SK-N-SH (cell line): Measurements from ENCODE around the gene NCOA4. TPM values are rescaled to one million over a fixed set of nuclear protein-coding genes. Genes with fewer than 3 reads are reported as not detected.

ENCODE experiments used
- CTCF ChIA-PET: fragments of 300-600, 350-600 bp; formaldehyde crosslinking; extraction: SDS; loops from one replicate; lab custom pipeline; 2021; lab: Yijun Ruan, JAX
- POLR2A ChIA-PET: fragments of 350-600 bp; sonication (Branson Sonifier 250); formaldehyde crosslinking; extraction: SDS; loops from one replicate; lab custom pipeline; 2020; ENCODE audit warnings: antibody characterized with exemption, inconsistent platforms; lab: Yijun Ruan, JAX
- DNase-seq: peaks from one replicate; pipeline ENCODE4 v3.0.0; 2012
- H2AFZ ChIP-seq: fragments of 200-600 bp; sonication (generic); 2 replicates; pipeline ENCODE4 v1.8.1; 2016; ENCODE audit warnings: antibody characterized with exemption, mild to moderate bottlenecking, low read depth
- H3F3A ChIP-seq: fragments of 200-600 bp; sonication (generic); replicated peaks from 2 replicates; pipeline ENCODE3; 2016; ENCODE audit warnings: antibody characterized with exemption, mild to moderate bottlenecking; ENCODE audit not compliant: insufficient read depth
- H3K27ac ChIP-seq, 2 experiments: fragments of 200-500 bp in 1 of 2; fragments of 200-600 bp in 1 of 2; sonication (Bioruptor generic) in 1 of 2; sonication (generic), shearing (Covaris generic) in 1 of 2; 2 replicates each; pipeline versions ENCODE4 v1.5.1 to v1.6.1; 2014 to 2016; ENCODE audit warnings: low read depth in 2 of 2, inconsistent platforms in 1 of 2, low read length in 1 of 2, mild to moderate bottlenecking in 1 of 2, mixed read lengths in 1 of 2
- H3K27me3 ChIP-seq: fragments of 200-600 bp; sonication (generic), shearing (Covaris generic); 2 replicates; pipeline ENCODE4 v1.6.1; 2016; ENCODE audit warnings: mixed run types; ENCODE audit not compliant: insufficient read depth
- H3K36me3 ChIP-seq, 2 experiments: fragments of 200-500 bp in 1 of 2; fragments of 200-600 bp in 1 of 2; sonication (Bioruptor generic) in 1 of 2; sonication (generic) in 1 of 2; replicated peaks in 1 of 2; 2 replicates each; pipeline versions ENCODE3 to v1.5.1; 2014 to 2016; ENCODE audit warnings: low read length in 1 of 2, mild to moderate bottlenecking in 1 of 2; ENCODE audit not compliant: insufficient read depth in 2 of 2, control insufficient read depth in 1 of 2
- H3K4me1 ChIP-seq, 2 experiments: fragments of 200-500 bp in 1 of 2; fragments of 200-600 bp in 1 of 2; sonication (Bioruptor generic) in 1 of 2; sonication (generic), shearing (Covaris generic) in 1 of 2; 2 replicates each; pipeline versions ENCODE4 v1.5.1 to v1.6.1; 2014 to 2016; ENCODE audit warnings: low read depth in 1 of 2, low read length in 1 of 2, mixed run types in 1 of 2; ENCODE audit not compliant: insufficient read depth in 2 of 2, control insufficient read depth in 1 of 2
- H3K4me2 ChIP-seq: fragments of 200-600 bp; sonication (generic), shearing (Covaris generic); 2 replicates; pipeline ENCODE4 v1.6.1; 2017; ENCODE audit warnings: mixed run types
- H3K4me3 ChIP-seq, 2 experiments: fragments of 200-500 bp in 1 of 2; fragments of 200-600 bp in 1 of 2; sonication (Bioruptor generic) in 1 of 2; sonication (generic), shearing (Covaris generic) in 1 of 2; 2 replicates each; pipeline versions ENCODE4 v1.5.1 to v1.8.1; 2014 to 2016; ENCODE audit warnings: low read depth in 2 of 2, inconsistent platforms in 1 of 2, low read length in 1 of 2, mild to moderate bottlenecking in 1 of 2, mixed read lengths in 1 of 2, moderate library complexity in 1 of 2
- H3K79me2 ChIP-seq: fragments of 200-600 bp; sonication (generic); 2 replicates; pipeline ENCODE4 v1.8.1; 2017; ENCODE audit warnings: mild to moderate bottlenecking; ENCODE audit not compliant: insufficient read depth
- H3K9ac ChIP-seq: fragments of 200-600 bp; sonication (generic); 2 replicates; pipeline ENCODE4 v1.6.1; 2017; ENCODE audit warnings: mixed run types
- H3K9me2 ChIP-seq: fragments of 200-600 bp; sonication (generic); 2 replicates; pipeline ENCODE4 v1.6.1; 2017; ENCODE audit warnings: mixed run types
- H3K9me3 ChIP-seq: fragments of 200-600 bp; sonication (generic); 2 replicates; pipeline ENCODE4 v1.6.1; 2017; ENCODE audit warnings: mixed run types, mild to moderate bottlenecking, moderate library complexity
- H4K20me1 ChIP-seq: fragments of 200-600 bp; sonication (generic); 2 replicates; pipeline ENCODE4 v1.6.1; 2017; ENCODE audit warnings: mild to moderate bottlenecking, mixed run types; ENCODE audit not compliant: insufficient read depth
- CHD2 ChIP-seq: fragments of 150-350 bp; IDR thresholded peaks from 2 replicates; pipeline ENCODE4 v1.6.1; 2018; ENCODE audit warnings: low read length; ENCODE audit not compliant: partially characterized antibody
- FOXJ3 ChIP-seq: sonication (generic); formaldehyde crosslinking; IDR thresholded peaks from 2 replicates; pipeline ENCODE4 v1.5.1; 2020; ENCODE audit warnings: mild to moderate bottlenecking, missing genetic modification reagents
- GABPA ChIP-seq: IDR thresholded peaks from 2 replicates; pipeline ENCODE4 v1.4.0; 2012; ENCODE audit warnings: low read depth, mild to moderate bottlenecking
- GATA2 ChIP-seq: sonication (generic); formaldehyde crosslinking; IDR thresholded peaks from 2 replicates; pipeline ENCODE4 v1.5.0; 2020; ENCODE audit warnings: mild to moderate bottlenecking, missing genetic modification reagents
- MAX ChIP-seq: IDR thresholded peaks from 2 replicates; pipeline ENCODE4 v1.4.0; 2012; ENCODE audit warnings: low read depth
- MXI1 ChIP-seq: IDR thresholded peaks from 2 replicates; pipeline ENCODE4 v1.6.1; 2012; ENCODE audit warnings: mild to moderate bottlenecking, low read depth, low read length, improper control_type of control experiment
- PBX3 ChIP-seq: IDR thresholded peaks from 2 replicates; pipeline ENCODE4; 2012
- REST ChIP-seq: IDR thresholded peaks from 2 replicates; pipeline ENCODE4 v1.6.1; 2012; ENCODE audit warnings: mild to moderate bottlenecking, low read depth, low read length, moderate library complexity
- RFX5 ChIP-seq: IDR thresholded peaks from 2 replicates; pipeline ENCODE4 v1.6.1; 2012; ENCODE audit warnings: mild to moderate bottlenecking, improper control_type of control experiment, low read length
- SMC3 ChIP-seq: IDR thresholded peaks from 2 replicates; pipeline ENCODE4 v1.6.1; 2012; ENCODE audit warnings: low read depth, low read length, improper control_type of control experiment
- TAF1 ChIP-seq: IDR thresholded peaks from 2 replicates; pipeline ENCODE4 v1.6.1; 2012; ENCODE audit warnings: low read depth, mild to moderate bottlenecking, low read length, moderate library complexity, borderline replicate concordance
- USF2 ChIP-seq: fragments of 150-350 bp; IDR thresholded peaks from 2 replicates; pipeline ENCODE4 v1.6.1; 2017; ENCODE audit warnings: antibody characterized with exemption, low read length, low read depth, borderline replicate concordance
- YY1 ChIP-seq: IDR thresholded peaks from 2 replicates; pipeline ENCODE4 v1.4.0; 2012; ENCODE audit warnings: low read depth, mild to moderate bottlenecking
- WGBS: methylation state at CpG from one replicate; pipeline ENCODE4 v1.1.6; 2017; ENCODE audit warnings: low lambda C conversion rate; 5-methylcytosine and 5-hydroxymethylcytosine counted together
- polyA plus RNA-seq, 3 experiments: library from polyadenylated mRNA; depleted of rRNA; stranded (reverse); fragments of >200 nt; gene quantifications; 2 replicates each; pipeline ENCODE4 v1.2.3, GENCODE V29; 2012

NCOA4 gene
- polyA plus RNA-seq, 1 of the 3 experiments (the other 2 are of a cell fraction) = 30.3 TPM

- Histone ChIP-seq H3K4me3 (no peak overlapping the region), H3K36me3 (no peaks in the 10 kb centered on the region), H3K27me3 (no peaks in the 10 kb centered on the region)
- no peak for DNase-seq
- TF ChIP-seq MXI1 = no peak
- TF ChIP-seq GATA2 (CRISPR knock-in tag) = no peak
- TF ChIP-seq FOXJ3 (CRISPR knock-in tag) = no peak
- TF ChIP-seq YY1 = no peak
- no peak for TF ChIP-seq TAF1
- TF ChIP-seq MAX = no peak
- TF ChIP-seq, all 33 proteins: peak for 0
- Histone ChIP-seq H2AFZ (no peak overlapping the region), H3K27ac (no peak overlapping the region), H3K4me1 (no peaks in the 10 kb centered on the region), H3F3A (no peaks in the 10 kb centered on the region), H3K9ac (no peak overlapping the region), H3K9me2 (no peaks in the 10 kb centered on the region), H3K79me2 (no peaks in the 10 kb centered on the region), H3K4me2 (no peak overlapping the region), H3K9me3 (no peaks in the 10 kb centered on the region), H4K20me1 (no peaks in the 10 kb centered on the region)
- 64% methylated on average over 3 of the region's 3 CpGs for WGBS
- POLR2A ChIA-PET = no interaction called here
- CTCF ChIA-PET = interaction anchor here (1.0 kb wide), 1 partner anchor 11 kb away, joined by 3 read pairs; no protein-coding TSS in a partner anchor
Observed at GRCh38 chr10:46040004-46040403, 9.6 kb upstream of the NCOA4 start.

GRCh38 chr10:46037107-46037825 is 6.8 kb upstream of the NCOA4 start:
- H3K27me3 ChIP-seq = no peaks in the 10 kb centered on the region
- H3K4me1 ChIP-seq = peaks cover 5% of the 10 kb centered on the region in 2 experiments; a peak in 1 of 4 replicates
- H4K20me1 ChIP-seq = no peaks in the 10 kb centered on the region
- DNase-seq = no peak
- no peak overlapping the region for H2AFZ ChIP-seq
- H3K79me2 ChIP-seq = no peaks in the 10 kb centered on the region
- H3K27ac ChIP-seq = no peak overlapping the region
- no peak for TF ChIP-seq PBX3
- no peak for TF ChIP-seq RFX5
- no peak for TF ChIP-seq REST
- no peak for TF ChIP-seq CHD2
- TF ChIP-seq SMC3 = no peak
- no peak for TF ChIP-seq GABPA
- TF ChIP-seq USF2 = no peak
- no peak for TF ChIP-seq YY1
- TF ChIP-seq FOXJ3 (CRISPR knock-in tag) = no peak
- no peak overlapping the region for H3K4me3 ChIP-seq
- no peaks in the 10 kb centered on the region for H3F3A ChIP-seq
- no peaks in the 10 kb centered on the region for H3K9me2 ChIP-seq
- POLR2A ChIA-PET = no interaction called here
- CTCF ChIA-PET = interaction anchor here (1.1 kb wide), 1 partner anchor 9 kb away, joined by 4 read pairs; no protein-coding TSS in a partner anchor
- H3K9me3 ChIP-seq = no peaks in the 10 kb centered on the region
- WGBS = 89% methylated on average over 8 of the region's 8 CpGs
- no peak overlapping the region for H3K9ac ChIP-seq
- no peak overlapping the region for H3K4me2 ChIP-seq
- no peaks in the 10 kb centered on the region for H3K36me3 ChIP-seq
